Mesenchymal stem cell (in vitro differentiated cells and primary cell): ENCODE results near the gene SRL.

Experiments used
- DNase-seq: peaks from one replicate; pipeline ENCODE4 v3.0.0-alpha.2; 2013
- H2AFZ ChIP-seq: one replicate; pipeline ENCODE4 v1.6.1; 2013; ENCODE audit warnings: low read depth, mild to moderate bottlenecking, control low read depth, inconsistent platforms, low read length, moderate library complexity
- H2AK5ac ChIP-seq: 2 replicates; pipeline ENCODE4 v1.6.1; 2013; ENCODE audit warnings: low read length, moderate library complexity, mild to moderate bottlenecking, inconsistent platforms; ENCODE audit not compliant: severe bottlenecking
- H2BK120ac ChIP-seq: one replicate; pipeline ENCODE4 v1.6.1; 2013; ENCODE audit warnings: low read depth, mild to moderate bottlenecking, inconsistent platforms, low read length, moderate library complexity
- H2BK12ac ChIP-seq, 2 experiments: one replicate each; pipeline ENCODE4 v1.6.1; 2013; ENCODE audit warnings: inconsistent platforms in 2 of 2, low read length in 2 of 2, mild to moderate bottlenecking in 2 of 2, moderate library complexity in 2 of 2, control low read depth in 1 of 2
- H2BK15ac ChIP-seq: one replicate; pipeline ENCODE4 v1.6.1; 2013; ENCODE audit warnings: mild to moderate bottlenecking, low read depth, inconsistent platforms; ENCODE audit not compliant: poor library complexity, severe bottlenecking
- H2BK5ac ChIP-seq: 2 replicates; pipeline ENCODE4 v1.6.1; 2013; ENCODE audit warnings: low read depth, mild to moderate bottlenecking, low read length, control low read depth, inconsistent platforms; ENCODE audit not compliant: poor library complexity, severe bottlenecking
- H3K14ac ChIP-seq, 2 experiments: one replicate each; pipeline ENCODE4 v1.6.1; 2013; ENCODE audit warnings: inconsistent platforms in 2 of 2, low read length in 2 of 2, control low read depth in 1 of 2, mild to moderate bottlenecking in 1 of 2, moderate library complexity in 1 of 2
- H3K18ac ChIP-seq, 2 experiments: one replicate each; pipeline ENCODE4 v1.6.1; 2013; ENCODE audit warnings: inconsistent platforms in 2 of 2, low read length in 2 of 2, control low read depth in 1 of 2, low read depth in 1 of 2, mild to moderate bottlenecking in 1 of 2
- H3K23ac ChIP-seq, 2 experiments: one replicate each; pipeline ENCODE4 v1.6.1; 2013; ENCODE audit warnings: inconsistent platforms in 2 of 2, low read length in 2 of 2, mild to moderate bottlenecking in 2 of 2, moderate library complexity in 2 of 2, control low read depth in 1 of 2
- H3K27ac ChIP-seq: 2 replicates; pipeline ENCODE4 v1.5.1; 2013; ENCODE audit warnings: mild to moderate bottlenecking, moderate library complexity, low read length, control low read depth, inconsistent platforms; ENCODE audit not compliant: poor library complexity, severe bottlenecking
- H3K27me3 ChIP-seq, 2 experiments: 2 replicates each; pipeline versions ENCODE4 v1.6.1 to v1.7.0; 2013; ENCODE audit warnings: low read length in 2 of 2, mild to moderate bottlenecking in 2 of 2, moderate library complexity in 2 of 2, control low read depth in 1 of 2, inconsistent platforms in 1 of 2; ENCODE audit not compliant: control insufficient read depth in 1 of 2, insufficient read depth in 1 of 2
- H3K36me3 ChIP-seq, 2 experiments: 2 replicates each; pipeline versions ENCODE4 v1.6.1 to v1.7.0; 2013; ENCODE audit warnings: low read length in 2 of 2, control low read depth in 1 of 2, inconsistent platforms in 1 of 2, low read depth in 1 of 2, mild to moderate bottlenecking in 1 of 2; ENCODE audit not compliant: insufficient read depth in 2 of 2, control insufficient read depth in 1 of 2
- H3K4ac ChIP-seq, 2 experiments: one replicate each; pipeline ENCODE4 v1.6.1; 2013; ENCODE audit warnings: inconsistent platforms in 2 of 2, low read length in 2 of 2, mild to moderate bottlenecking in 2 of 2, moderate library complexity in 2 of 2, control low read depth in 1 of 2, low read depth in 1 of 2
- H3K4me1 ChIP-seq: 2 replicates; pipeline ENCODE4 v1.6.1; 2013; ENCODE audit warnings: low read depth, low read length, control low read depth; ENCODE audit not compliant: control insufficient read depth, insufficient read depth
- H3K4me2 ChIP-seq: 2 replicates; pipeline ENCODE4 v1.6.1; 2013; ENCODE audit warnings: low read length, mild to moderate bottlenecking, inconsistent platforms; ENCODE audit not compliant: poor library complexity, severe bottlenecking
- H3K4me3 ChIP-seq, 2 experiments: 2 replicates each; pipeline versions ENCODE4 v1.5.1 to v1.7.0; 2013; ENCODE audit warnings: low read length in 2 of 2, mild to moderate bottlenecking in 2 of 2, control low read depth in 1 of 2, low read depth in 1 of 2; ENCODE audit not compliant: insufficient read depth in 1 of 2
- H3K79me1 ChIP-seq: replicated peaks from 2 replicates; pipeline ENCODE4 v1.6.1; 2013; ENCODE audit warnings: mild to moderate bottlenecking, control low read depth, low read length, inconsistent platforms; ENCODE audit not compliant: poor library complexity, severe bottlenecking
- H3K9ac ChIP-seq: 2 replicates; pipeline ENCODE4 v1.7.0; 2013; ENCODE audit warnings: mild to moderate bottlenecking, low read length, moderate library complexity
- H3K9me3 ChIP-seq: 2 replicates; pipeline ENCODE4 v1.7.0; 2013; ENCODE audit warnings: mild to moderate bottlenecking, low read length; ENCODE audit not compliant: control insufficient read depth
- H4K8ac ChIP-seq: one replicate; pipeline ENCODE4 v1.6.1; 2013; ENCODE audit warnings: inconsistent platforms, mild to moderate bottlenecking, low read length, moderate library complexity
- H4K91ac ChIP-seq: one replicate; pipeline ENCODE4 v1.6.1; 2013; ENCODE audit warnings: mild to moderate bottlenecking, low read length, inconsistent platforms
- WGBS: methylation state at CpG from one replicate; pipeline ENCODE4 v1.1.7; 2013; ENCODE audit warnings: mixed read lengths; 5-methylcytosine and 5-hydroxymethylcytosine counted together

The SRL gene

DNA sequence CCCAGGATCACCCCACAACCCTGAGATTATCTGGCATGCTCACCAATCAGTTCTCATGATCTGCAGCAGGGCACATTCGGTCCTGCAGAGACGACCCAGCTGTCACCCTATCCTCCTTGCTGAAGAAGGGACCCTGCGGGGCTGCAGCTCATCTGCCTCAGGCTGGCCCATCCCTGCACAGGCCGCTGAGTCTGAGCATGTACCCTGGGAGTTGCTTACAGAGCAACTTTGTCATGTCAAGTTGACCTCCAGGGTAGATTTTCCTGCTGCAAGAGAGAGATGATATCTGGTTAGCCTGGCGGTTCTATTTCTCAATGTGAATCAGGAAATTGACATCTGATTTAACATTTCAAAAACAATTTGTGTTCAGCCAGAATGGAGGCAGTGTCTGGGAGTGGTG lies 89.6 kb downstream of the SRL start:
- Histone ChIP-seq H2BK5ac (no peak overlapping the region), H3K27me3 (peaks cover 0 to 8% of the 10 kb centered on the region in 2 experiments), H3K4ac (no peak overlapping the region), H3K4me3 (no peak overlapping the region), H4K8ac (no peak overlapping the region), H3K18ac (no peak overlapping the region), H3K9ac (no peak overlapping the region), H3K27ac (no peak overlapping the region), H2BK12ac (no peak overlapping the region), H2BK120ac (no peak overlapping the region), H2AFZ (peak overlapping the region; percentile 18), H3K4me1 (no peaks in the 10 kb centered on the region), H3K4me2 (no peak overlapping the region), H2BK15ac (no peak overlapping the region), H3K23ac (peak overlapping the region in 1 of 2 experiments; percentile 87), H4K91ac (no peak overlapping the region), H3K14ac (no peak overlapping the region), H3K36me3 (no peaks in the 10 kb centered on the region), H2AK5ac (no peak overlapping the region), H3K79me1 (no peaks in the 10 kb centered on the region), H3K9me3 (peaks cover 8% of the 10 kb centered on the region)
- DNase-seq: no peak
- 73% methylated on average over 5 of the region's 5 CpGs for WGBS

DNA sequence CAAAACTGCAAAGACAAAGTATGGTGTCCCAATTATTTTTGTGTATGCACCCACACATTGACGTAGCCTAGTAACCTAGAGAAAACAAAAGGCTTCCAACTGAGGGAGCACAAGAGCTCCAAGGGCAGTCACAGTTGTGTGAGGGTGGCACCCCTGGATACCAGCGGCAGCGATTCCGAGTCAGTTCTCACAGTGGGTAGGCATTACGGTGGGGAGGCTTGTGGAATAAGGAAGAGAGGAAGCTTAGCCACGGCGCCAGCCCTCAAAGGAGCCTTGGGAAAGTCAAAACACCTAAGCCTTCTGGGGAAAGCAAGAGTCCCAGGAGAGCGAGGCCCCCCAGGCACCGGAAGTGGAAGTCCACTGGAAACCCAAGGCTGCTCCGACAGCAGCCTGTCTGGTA lies 94.6 kb downstream of the SRL start:
- H3K27me3 ChIP-seq: no peaks in the 10 kb centered on the region
- H3K79me1 ChIP-seq: no peaks in the 10 kb centered on the region
- H2BK15ac ChIP-seq: no peak overlapping the region
- peaks cover 8% of the 10 kb centered on the region for H3K9me3 ChIP-seq
- no peak overlapping the region for H3K4me3 ChIP-seq
- no peak overlapping the region for H3K4me2 ChIP-seq
- H4K91ac ChIP-seq: no peak overlapping the region
- no peak overlapping the region for H4K8ac ChIP-seq
- H2BK5ac ChIP-seq: no peak overlapping the region
- no peak overlapping the region for H2BK120ac ChIP-seq
- no peak overlapping the region for H3K23ac ChIP-seq
- H2BK12ac ChIP-seq: no peak overlapping the region
- no peaks in the 10 kb centered on the region for H3K36me3 ChIP-seq
- no peak overlapping the region for H3K14ac ChIP-seq
- no peak for DNase-seq
- no peak overlapping the region for H3K4ac ChIP-seq
- no peak overlapping the region for H3K9ac ChIP-seq
- no peak overlapping the region for H3K18ac ChIP-seq
- H3K4me1 ChIP-seq: no peaks in the 10 kb centered on the region
- no peak overlapping the region for H3K27ac ChIP-seq
- no peak overlapping the region for H2AFZ ChIP-seq
- 87% methylated on average over 10 of the region's 10 CpGs for WGBS
- no peak overlapping the region for H2AK5ac ChIP-seq

DNA sequence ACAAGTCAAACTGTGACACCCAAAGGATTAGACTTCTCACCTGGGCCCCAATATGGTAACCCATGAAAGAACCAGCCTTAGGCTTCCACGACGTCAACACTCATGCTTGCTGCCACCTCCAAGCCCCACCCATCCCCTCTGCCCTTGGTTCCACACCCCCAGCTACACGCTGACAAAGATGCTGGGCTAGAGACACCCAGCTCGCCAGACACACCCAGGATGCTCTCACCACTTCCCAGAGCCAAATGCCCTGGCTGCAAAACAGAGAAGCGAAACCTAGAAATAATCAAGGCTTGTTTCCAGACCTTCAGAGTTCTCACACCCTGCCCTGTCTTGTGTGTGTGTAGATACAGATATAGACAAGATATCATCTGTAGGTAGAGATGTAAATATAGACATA lies 99.6 kb downstream of the SRL start:
- H3K27me3 ChIP-seq: peaks cover 0 to 3% of the 10 kb centered on the region in 2 experiments
- H4K8ac ChIP-seq: no peak overlapping the region
- no peak overlapping the region for H2BK5ac ChIP-seq
- H2AK5ac ChIP-seq: no peak overlapping the region
- H3K4me2 ChIP-seq: no peak overlapping the region
- peak overlapping the region; percentile 65 for H2BK15ac ChIP-seq
- H3K27ac ChIP-seq: no peak overlapping the region
- no peak overlapping the region for H2AFZ ChIP-seq
- H3K4ac ChIP-seq: no peak overlapping the region
- H3K14ac ChIP-seq: no peak overlapping the region
- no peak overlapping the region for H3K18ac ChIP-seq
- no peaks in the 10 kb centered on the region for H3K4me1 ChIP-seq
- no peak overlapping the region for H4K91ac ChIP-seq
- no peak overlapping the region for H2BK12ac ChIP-seq
- H3K79me1 ChIP-seq: no peaks in the 10 kb centered on the region
- no peak overlapping the region for H3K9ac ChIP-seq
- WGBS: 75% methylated on average over 4 of the region's 5 CpGs
- no peak overlapping the region for H3K4me3 ChIP-seq
- DNase-seq: no peak
- peaks cover 9% of the 10 kb centered on the region for H3K9me3 ChIP-seq
- H3K36me3 ChIP-seq: no peaks in the 10 kb centered on the region
- H2BK120ac ChIP-seq: no peak overlapping the region
- H3K23ac ChIP-seq: no peak overlapping the region

DNA sequence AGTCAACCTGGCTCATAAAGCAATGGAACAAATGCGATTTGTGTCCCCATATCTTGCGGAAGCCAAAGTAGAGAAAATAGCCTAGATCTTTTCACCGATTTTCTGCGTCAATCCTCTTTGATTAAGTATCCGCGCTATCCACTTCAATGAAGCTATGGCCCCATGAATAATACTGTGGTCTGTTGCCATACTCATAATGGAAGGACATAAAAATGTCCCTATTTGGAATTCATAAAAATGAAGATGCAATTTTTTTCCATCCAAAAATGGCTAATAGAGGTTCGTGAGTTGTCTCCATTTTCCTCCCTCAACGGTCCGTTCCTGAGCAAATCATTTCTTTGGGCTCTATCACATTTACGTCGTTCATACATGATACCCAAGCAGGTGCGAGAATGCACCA lies 100.3 kb downstream of the SRL start:
- H2AFZ ChIP-seq: no peak overlapping the region
- H2BK120ac ChIP-seq: peak overlapping the region; percentile 64
- H3K4ac ChIP-seq: peak overlapping the region in 1 of 2 experiments; percentile 4
- H3K18ac ChIP-seq: peak overlapping the region in 1 of 2 experiments; percentile 2
- H3K23ac ChIP-seq: no peak overlapping the region
- 99% methylated on average over 12 of the region's 12 CpGs for WGBS
- H3K4me2 ChIP-seq: no peak overlapping the region
- H3K9ac ChIP-seq: no peak overlapping the region
- H3K36me3 ChIP-seq: no peaks in the 10 kb centered on the region
- H3K79me1 ChIP-seq: no peaks in the 10 kb centered on the region
- H3K9me3 ChIP-seq: peaks cover 9% of the 10 kb centered on the region
- no peaks in the 10 kb centered on the region for H3K4me1 ChIP-seq
- H3K27me3 ChIP-seq: peaks cover 0 to 3% of the 10 kb centered on the region in 2 experiments
- H2BK5ac ChIP-seq: peak overlapping the region; percentile 60
- peak overlapping the region; percentile 70 for H4K91ac ChIP-seq
- DNase-seq: no peak
- no peak overlapping the region for H3K27ac ChIP-seq
- H2BK15ac ChIP-seq: no peak overlapping the region
- H4K8ac ChIP-seq: no peak overlapping the region
- peak overlapping the region; percentile 79 for H2AK5ac ChIP-seq
- H2BK12ac ChIP-seq: peak overlapping the region; percentile 17 to 59
- H3K4me3 ChIP-seq: no peak overlapping the region
- no peak overlapping the region for H3K14ac ChIP-seq
